ENCODE results near the gene SLC9A3. TPM values are rescaled to one million over a fixed set of nuclear protein-coding genes. Genes with fewer than 3 reads are reported as not detected.

SLC9A3 gene
- total RNA-seq, 1 experiment from 2014 or later = 1.5 TPM

- TF ChIP-seq POLR2A (IDR thresholded peaks at IDR 0.05; ENCODE audit: borderline replicate concordance, extremely low read depth, insufficient read depth, insufficient read length) (no peak), SP1 (IDR thresholded peaks at IDR 0.05; ENCODE audit: low read depth) (no peak), MAX (IDR thresholded peaks at IDR 0.05) (no peak), ZFX (IDR thresholded peaks at IDR 0.05) (no peak), CBX3 (IDR thresholded peaks at IDR 0.05; ENCODE audit: low read depth) (no peak), EGR1 (IDR thresholded peaks at IDR 0.05; ENCODE audit: low read depth) (no peak), POLR2AphosphoS5 (IDR thresholded peaks at IDR 0.05; ENCODE audit: low read depth, low read length) (no peak), RAD21 (IDR thresholded peaks at IDR 0.05; ENCODE audit: low read depth) (no peak), ELF1 (IDR thresholded peaks at IDR 0.05; ENCODE audit: borderline replicate concordance, low read depth) (no peak), ZNF274 (IDR thresholded peaks at IDR 0.05; ENCODE audit: low read depth, low read length) (no peak), FOSL1 (IDR thresholded peaks at IDR 0.05; ENCODE audit: low read depth) (no peak), CTCF (IDR thresholded peaks at IDR 0.05 in 2 of 3, conservative IDR thresholded peaks at IDR 0.05 in 1 of 3; ENCODE audit: borderline replicate concordance in 1 of 3, insufficient read depth in 1 of 3, low read depth in 2 of 3, low read length in 2 of 3) (no peak), ZBTB33 (IDR thresholded peaks at IDR 0.05; ENCODE audit: extremely low read depth, insufficient replicate concordance, low read length) (no peak), SIN3A (IDR thresholded peaks at IDR 0.05; ENCODE audit: low read depth) (no peak)
- no peak overlapping the region for H3K4me2 ChIP-seq (ENCODE audit: low read length)
- BruUV-seq (replicated peaks) = no TSS peak
- no peaks in the 10 kb centered on the region for H3K9me3 ChIP-seq (ENCODE audit: control insufficient read depth in 1 of 2, insufficient read depth in 1 of 2, low read depth in 1 of 2, low read length in 2 of 2)
- no peak overlapping the region for H3K9ac ChIP-seq (ENCODE audit: low read length)
- H3K27me3 ChIP-seq (ENCODE audit: insufficient read depth, low read length) = no peaks in the 10 kb centered on the region
- ChIA-PET RAD21 (ENCODE audit: low non-redundant PET in 1 of 2, low total read pairs in 2 of 2, uncharacterized antibody in 2 of 2, unreplicated experiment in 2 of 2) (interaction anchor here in 1 of 2 experiments (1.1 kb wide), 1 partner anchor 120 kb away, joined by 3 read pairs; no protein-coding TSS in a partner anchor), CTCF (interaction anchor here (1.4 to 3.6 kb wide), 2 partner anchors 9 to 120 kb away, joined by 6 to 21 read pairs; no protein-coding TSS in a partner anchor), POLR2A (no interaction called here)
- no peak overlapping the region for H2AFZ ChIP-seq (ENCODE audit: low read depth, low read length, poor library complexity, severe bottlenecking)
- no peak overlapping the region for H3K27ac ChIP-seq (ENCODE audit: low read depth, low read length)
- intact Hi-C loops (cut with micrococcal nuclease) = no loop called here
- ATAC-seq = no peak
- 0 out of 2 replicates have a peak, but pooled peaks cover under 1% of the 10 kb centered on the region for H3K79me2 ChIP-seq (ENCODE audit: insufficient read depth, low read length)
- H4K20me1 ChIP-seq (ENCODE audit: insufficient read depth) = no peaks in the 10 kb centered on the region
- no peaks in the 10 kb centered on the region for H3K9me2 ChIP-seq (ENCODE audit: insufficient read depth)
- no peak overlapping the region for H3K4me3 ChIP-seq (replicated peaks in 1 of 2; ENCODE audit: low read depth in 1 of 2, low read length in 2 of 2)
- DNase-seq (ENCODE audit: low read depth, low spot score) = no peak
- H3K4me1 ChIP-seq (ENCODE audit: control insufficient read depth in 1 of 2, insufficient read depth in 2 of 2, low read length in 2 of 2) = peaks cover 5 to 8% of the 10 kb centered on the region in 2 experiments; a peak in 3 of 4 replicates
- no peaks in the 10 kb centered on the region for H3K36me3 ChIP-seq (ENCODE audit: control insufficient read depth in 1 of 2, insufficient read depth in 2 of 2, low read length in 2 of 2)
Measured at GRCh38 chr5:437281-437771, 86.9 kb downstream of the SLC9A3 start.
